Hepatocyte (in vitro differentiated cells): ENCODE data around the gene OPCML. TPM values are rescaled to one million over a fixed set of nuclear protein-coding genes. Genes with fewer than 3 reads are reported as not detected.

Source experiments
- DNase-seq: peaks from one replicate; pipeline ENCODE4 v3.0.0-alpha.2; 2016; ENCODE audit warnings: low spot score
- H2AFZ ChIP-seq: fragments of 200-600 bp; sonication (generic); 2 replicates; pipeline ENCODE4 v1.6.0; 2016; ENCODE audit warnings: antibody characterized with exemption, mild to moderate bottlenecking
- H3K27ac ChIP-seq: fragments of 200-600 bp; sonication (generic); 2 replicates; pipeline ENCODE4 v1.5.1; 2016; ENCODE audit warnings: mild to moderate bottlenecking
- H3K27me3 ChIP-seq: fragments of 200-600 bp; sonication (generic); 2 replicates; pipeline ENCODE4 v1.6.1; 2016
- H3K36me3 ChIP-seq: fragments of 200-600 bp; sonication (generic); replicated peaks from 2 replicates; pipeline ENCODE4 v1.5.1; 2016; ENCODE audit warnings: low read depth; ENCODE audit not compliant: insufficient read depth
- H3K4me1 ChIP-seq: fragments of 200-600 bp; sonication (generic); 2 replicates; pipeline ENCODE4 v1.5.1; 2016; ENCODE audit warnings: mild to moderate bottlenecking, moderate library complexity; ENCODE audit not compliant: insufficient read depth
- H3K4me2 ChIP-seq: fragments of 200-600 bp; sonication (generic); 2 replicates; pipeline ENCODE4 v1.6.0; 2016
- H3K4me3 ChIP-seq: fragments of 200-600 bp; sonication (generic); 2 replicates; pipeline ENCODE4 v1.5.1; 2016; ENCODE audit warnings: mild to moderate bottlenecking
- H3K79me2 ChIP-seq: fragments of 200-600 bp; sonication (generic); 2 replicates; pipeline ENCODE4 v1.6.0; 2017; ENCODE audit warnings: mild to moderate bottlenecking
- H3K9me2 ChIP-seq: fragments of 200-600 bp; sonication (generic); replicated peaks from 2 replicates; pipeline ENCODE4 v1.6.0; 2017; ENCODE audit warnings: mild to moderate bottlenecking; ENCODE audit not compliant: insufficient read depth
- H3K9me3 ChIP-seq: fragments of 200-600 bp; sonication (generic); 2 replicates; pipeline ENCODE4 v1.5.1; 2016; ENCODE audit warnings: low read depth, mild to moderate bottlenecking
- H4K20me1 ChIP-seq: fragments of 200-600 bp; sonication (generic); 2 replicates; pipeline ENCODE4 v1.6.0; 2016; ENCODE audit warnings: mild to moderate bottlenecking; ENCODE audit not compliant: insufficient read depth, poor library complexity, severe bottlenecking
- EZH2 ChIP-seq: fragments of 200-600 bp; sonication (generic); IDR thresholded peaks from 2 replicates; pipeline ENCODE4 v1.6.1; 2016; ENCODE audit warnings: antibody characterized with exemption, mild to moderate bottlenecking, borderline replicate concordance
- EZH2phosphoT487 ChIP-seq: fragments of 200-600 bp; sonication (generic); IDR thresholded peaks from one replicate; pipeline ENCODE4 v1.6.1; 2018; ENCODE audit warnings: antibody characterized with exemption, mild to moderate bottlenecking, low read depth, moderate library complexity; ENCODE audit not compliant: unreplicated experiment, severe bottlenecking
- WGBS: methylation state at CpG from one replicate; pipeline ENCODE4 v1.1.6; 2016; ENCODE audit warnings: low lambda C conversion rate; ENCODE audit errors: missing lambda C conversion rate; 5-methylcytosine and 5-hydroxymethylcytosine counted together
- polyA plus RNA-seq: library from polyadenylated mRNA; unstranded; fragments of >200 nt; fragmentation: Nextera tagmentation; extraction: Ambion mirVana; gene quantifications from 2 replicates; pipeline ENCODE4 v1.2.1, GENCODE V29; 2016
- total RNA-seq: library from RNA; depleted of rRNA; stranded (reverse); fragments of >200 nt; gene quantifications from 2 replicates; pipeline ENCODE4 v1.2.3, GENCODE V29; 2014
- TF ChIP-seq, protein P1 (sequence below): fragments of 200-600 bp; sonication (generic); IDR thresholded peaks from 2 replicates; pipeline ENCODE4 v1.5.1; 2016; ENCODE audit warnings: antibody characterized with exemption, mild to moderate bottlenecking; ENCODE audit not compliant: poor library complexity

OPCML gene
- total and polyA plus RNA-seq, 2 experiments from 2014 or later: 0.37 to 0.98 TPM

- Histone ChIP-seq H3K4me3 (no peak overlapping the region), H3K27me3 (peaks cover 3% of the 10 kb centered on the region), H3K4me2 (no peak overlapping the region), H3K9me3 (no peaks in the 10 kb centered on the region), H3K4me1 (no peaks in the 10 kb centered on the region), H2AFZ (no peak overlapping the region), H3K9me2 (no peaks in the 10 kb centered on the region), H3K79me2 (no peaks in the 10 kb centered on the region), H4K20me1 (no peaks in the 10 kb centered on the region), H3K36me3 (no peaks in the 10 kb centered on the region), H3K27ac (no peak overlapping the region)
- WGBS: 63% methylated on average over 6 of the region's 6 CpGs
- DNase-seq: no peak
- TF ChIP-seq EZH2phosphoT487: no peak
Observed at GRCh38 chr11:133249530-133249929, 282.8 kb downstream of the OPCML start.

- Histone ChIP-seq H3K4me3 (no peak overlapping the region), H3K4me2 (no peak overlapping the region), H3K79me2 (no peaks in the 10 kb centered on the region), H3K27me3 (peaks cover 3% of the 10 kb centered on the region), H3K9me3 (no peaks in the 10 kb centered on the region), H4K20me1 (no peaks in the 10 kb centered on the region), H3K4me1 (no peaks in the 10 kb centered on the region), H3K36me3 (no peaks in the 10 kb centered on the region), H2AFZ (no peak overlapping the region), H3K27ac (no peak overlapping the region), H3K9me2 (no peaks in the 10 kb centered on the region)
- WGBS: 77% methylated on average over 3 of the region's 3 CpGs
- no peak for TF ChIP-seq EZH2phosphoT487
- no peak for DNase-seq
Observed at GRCh38 chr11:133249065-133249464, 283.2 kb downstream of the OPCML start.

DNA sequence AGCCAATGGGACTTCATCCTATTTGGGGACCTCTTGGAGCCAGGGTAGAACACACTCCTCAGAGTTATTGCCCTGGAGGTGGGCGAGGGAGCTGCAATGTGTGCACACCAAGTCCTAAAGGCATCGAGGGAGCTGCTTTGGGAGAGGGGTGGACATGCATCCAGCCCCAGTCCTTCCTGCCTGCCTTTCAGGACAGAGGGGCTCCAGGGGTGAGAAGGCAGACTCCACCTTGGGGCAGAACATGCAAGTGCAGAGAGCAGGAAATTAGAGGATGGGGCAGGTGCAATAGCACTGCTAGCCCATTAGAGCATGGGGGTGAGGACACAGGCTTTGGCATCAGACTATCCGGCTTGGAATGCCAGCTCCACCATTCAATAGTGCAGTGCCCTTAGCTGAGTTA lies 288.5 kb downstream of the OPCML start:
- H3K27ac ChIP-seq: no peak overlapping the region
- no peak overlapping the region for H3K4me3 ChIP-seq
- no peaks in the 10 kb centered on the region for H3K9me2 ChIP-seq
- no peaks in the 10 kb centered on the region for H3K27me3 ChIP-seq
- H3K79me2 ChIP-seq: no peaks in the 10 kb centered on the region
- no peak for DNase-seq
- TF ChIP-seq, protein P1, sequence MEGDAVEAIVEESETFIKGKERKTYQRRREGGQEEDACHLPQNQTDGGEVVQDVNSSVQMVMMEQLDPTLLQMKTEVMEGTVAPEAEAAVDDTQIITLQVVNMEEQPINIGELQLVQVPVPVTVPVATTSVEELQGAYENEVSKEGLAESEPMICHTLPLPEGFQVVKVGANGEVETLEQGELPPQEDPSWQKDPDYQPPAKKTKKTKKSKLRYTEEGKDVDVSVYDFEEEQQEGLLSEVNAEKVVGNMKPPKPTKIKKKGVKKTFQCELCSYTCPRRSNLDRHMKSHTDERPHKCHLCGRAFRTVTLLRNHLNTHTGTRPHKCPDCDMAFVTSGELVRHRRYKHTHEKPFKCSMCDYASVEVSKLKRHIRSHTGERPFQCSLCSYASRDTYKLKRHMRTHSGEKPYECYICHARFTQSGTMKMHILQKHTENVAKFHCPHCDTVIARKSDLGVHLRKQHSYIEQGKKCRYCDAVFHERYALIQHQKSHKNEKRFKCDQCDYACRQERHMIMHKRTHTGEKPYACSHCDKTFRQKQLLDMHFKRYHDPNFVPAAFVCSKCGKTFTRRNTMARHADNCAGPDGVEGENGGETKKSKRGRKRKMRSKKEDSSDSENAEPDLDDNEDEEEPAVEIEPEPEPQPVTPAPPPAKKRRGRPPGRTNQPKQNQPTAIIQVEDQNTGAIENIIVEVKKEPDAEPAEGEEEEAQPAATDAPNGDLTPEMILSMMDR: no peak
- no peak for TF ChIP-seq EZH2phosphoT487
- TF ChIP-seq EZH2: no peak
- WGBS: 81% methylated on average over 3 of the region's 3 CpGs
- H2AFZ ChIP-seq: no peak overlapping the region
- no peaks in the 10 kb centered on the region for H3K36me3 ChIP-seq
- H3K9me3 ChIP-seq: no peaks in the 10 kb centered on the region
- H4K20me1 ChIP-seq: no peaks in the 10 kb centered on the region
- no peaks in the 10 kb centered on the region for H3K4me1 ChIP-seq
- H3K4me2 ChIP-seq: no peak overlapping the region

DNA sequence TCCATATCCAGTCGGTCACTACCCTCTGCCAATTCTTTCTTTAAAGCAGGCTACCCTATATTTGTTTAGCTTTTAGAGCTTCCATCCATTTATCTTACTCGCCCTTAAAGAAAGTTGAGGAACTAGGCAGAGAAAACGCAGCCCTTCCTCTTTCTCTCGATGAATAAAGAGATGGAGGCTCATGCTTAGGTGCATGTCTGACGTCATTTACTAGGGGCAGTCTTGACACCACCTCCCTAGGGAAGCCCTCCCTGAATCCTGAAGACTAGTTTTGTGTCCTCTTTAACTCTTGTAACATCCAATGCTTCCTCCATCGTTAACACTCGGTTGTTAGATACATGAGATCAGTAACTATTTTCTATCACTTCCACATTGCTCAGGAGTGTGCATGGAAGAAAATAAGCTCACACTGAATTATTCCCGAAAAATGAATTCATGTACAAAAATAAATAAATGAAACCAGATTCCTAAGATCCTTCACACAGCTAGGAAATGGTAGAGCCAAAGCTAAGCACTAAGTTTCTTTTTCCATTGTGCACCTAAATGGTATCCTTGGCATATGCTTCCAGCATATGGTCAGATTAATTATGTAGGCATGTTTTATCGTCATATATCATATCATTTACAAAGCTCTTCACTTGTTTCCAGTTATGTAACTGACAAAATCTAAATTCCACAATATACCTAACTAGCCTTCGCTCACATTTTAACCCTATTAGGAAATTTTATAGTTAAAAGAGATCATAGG lies 291.2 kb downstream of the OPCML start:
- H3K9me3 ChIP-seq: no peaks in the 10 kb centered on the region
- no peak for DNase-seq
- H3K36me3 ChIP-seq: no peaks in the 10 kb centered on the region
- no peak overlapping the region for H3K4me2 ChIP-seq
- 88% methylated on average over 10 of the region's 10 CpGs for WGBS
- H3K79me2 ChIP-seq: no peaks in the 10 kb centered on the region
- H3K4me1 ChIP-seq: no peaks in the 10 kb centered on the region
- no peaks in the 10 kb centered on the region for H3K9me2 ChIP-seq
- H2AFZ ChIP-seq: no peak overlapping the region
- no peak overlapping the region for H3K27ac ChIP-seq
- H3K4me3 ChIP-seq: no peak overlapping the region
- no peaks in the 10 kb centered on the region for H4K20me1 ChIP-seq
- TF ChIP-seq, protein P1: no peak
- TF ChIP-seq EZH2phosphoT487: no peak
- no peak for TF ChIP-seq EZH2
- no peaks in the 10 kb centered on the region for H3K27me3 ChIP-seq
